ENCODE results near the gene BRD7.

DNA sequence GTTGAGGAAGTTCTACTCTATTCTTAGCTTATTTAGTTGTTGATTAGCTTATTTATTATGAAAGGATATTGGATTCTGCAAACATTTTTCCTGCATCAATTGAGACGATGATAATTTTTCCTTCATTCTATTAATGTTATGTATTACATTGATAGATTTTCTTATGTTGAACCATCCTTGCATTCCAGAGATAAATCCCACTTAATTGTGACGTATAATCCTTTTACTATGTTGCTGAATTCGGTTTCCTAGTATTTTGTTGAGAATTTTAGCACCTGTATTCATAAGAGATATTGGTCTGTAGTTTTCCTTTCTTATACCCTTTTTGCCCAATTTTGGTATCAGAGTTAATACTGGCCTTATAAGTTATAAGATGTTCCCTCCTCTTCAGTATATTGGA, 47.6 kb upstream of the BRD7 start:
- no peak for TF ChIP-seq POLR2A (IDR thresholded peaks at IDR 0.05)
- TF ChIP-seq, protein P1, sequence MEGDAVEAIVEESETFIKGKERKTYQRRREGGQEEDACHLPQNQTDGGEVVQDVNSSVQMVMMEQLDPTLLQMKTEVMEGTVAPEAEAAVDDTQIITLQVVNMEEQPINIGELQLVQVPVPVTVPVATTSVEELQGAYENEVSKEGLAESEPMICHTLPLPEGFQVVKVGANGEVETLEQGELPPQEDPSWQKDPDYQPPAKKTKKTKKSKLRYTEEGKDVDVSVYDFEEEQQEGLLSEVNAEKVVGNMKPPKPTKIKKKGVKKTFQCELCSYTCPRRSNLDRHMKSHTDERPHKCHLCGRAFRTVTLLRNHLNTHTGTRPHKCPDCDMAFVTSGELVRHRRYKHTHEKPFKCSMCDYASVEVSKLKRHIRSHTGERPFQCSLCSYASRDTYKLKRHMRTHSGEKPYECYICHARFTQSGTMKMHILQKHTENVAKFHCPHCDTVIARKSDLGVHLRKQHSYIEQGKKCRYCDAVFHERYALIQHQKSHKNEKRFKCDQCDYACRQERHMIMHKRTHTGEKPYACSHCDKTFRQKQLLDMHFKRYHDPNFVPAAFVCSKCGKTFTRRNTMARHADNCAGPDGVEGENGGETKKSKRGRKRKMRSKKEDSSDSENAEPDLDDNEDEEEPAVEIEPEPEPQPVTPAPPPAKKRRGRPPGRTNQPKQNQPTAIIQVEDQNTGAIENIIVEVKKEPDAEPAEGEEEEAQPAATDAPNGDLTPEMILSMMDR (IDR thresholded peaks at IDR 0.05), result no peak

Measured in heart left ventricle (tissue), 13 donors.